ENCODE measurements around the gene PDE11A. TPM values are rescaled to one million over a fixed set of nuclear protein-coding genes. Genes with fewer than 3 reads are reported as not detected.

PDE11A gene
- total and polyA plus RNA-seq, 2 experiments from 2014 or later: 0.08 to 0.73 TPM

GRCh38 chr2:177992992-177993391 is 79.6 kb downstream of the PDE11A start (continued):
- TF ChIP-seq REST (IDR thresholded peaks at IDR 0.05; ENCODE audit: unreplicated experiment) (no peak), EZH2phosphoT487 (IDR thresholded peaks at IDR 0.05; ENCODE audit: unreplicated experiment) (no peak), JUNB (IDR thresholded peaks at IDR 0.05; ENCODE audit: unreplicated experiment) (no peak), ETS1 (IDR thresholded peaks at IDR 0.05) (no peak), CREB1 (CRISPR knock-in tag; IDR thresholded peaks at IDR 0.05; ENCODE audit: low read depth) (no peak)

DNA sequence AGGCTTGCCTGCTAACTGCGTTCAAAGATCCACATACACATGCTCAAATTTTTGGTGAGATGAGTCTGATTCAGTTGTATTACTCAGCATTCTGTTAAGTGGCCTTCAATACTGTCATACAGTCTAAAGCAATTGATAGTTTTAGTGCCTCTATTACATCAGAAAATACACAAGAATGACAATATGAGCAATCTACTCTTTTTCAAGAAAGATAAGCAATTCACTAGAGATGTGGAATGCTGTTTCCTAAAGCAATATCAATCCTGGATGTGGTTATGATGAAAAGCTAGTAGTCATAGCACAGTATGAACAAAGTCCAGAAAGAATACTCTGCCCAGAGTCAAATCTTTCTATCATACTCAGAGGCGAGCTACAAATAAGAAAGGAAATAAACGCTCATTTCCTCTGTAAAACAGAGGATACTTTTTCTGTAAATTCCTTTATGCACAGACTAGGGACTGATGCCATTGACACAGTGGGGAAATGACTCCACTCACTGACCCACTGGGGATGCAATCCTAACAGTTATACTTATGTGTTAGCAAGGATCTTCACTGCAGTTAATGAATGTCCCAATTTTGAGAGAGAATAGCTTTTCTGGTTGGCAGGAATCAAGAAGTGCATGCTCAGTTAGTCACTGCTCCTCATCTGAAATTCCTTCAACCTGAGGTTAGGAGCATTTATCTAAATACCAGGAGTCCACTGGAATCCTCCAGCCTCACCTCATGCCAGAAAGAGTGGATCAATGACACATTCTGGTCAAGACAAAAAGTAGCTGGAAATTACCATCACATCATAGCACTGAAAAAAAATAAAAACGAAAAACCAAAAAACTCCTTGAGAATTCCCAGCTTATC is 83.3 kb downstream of the PDE11A start:
- no peaks in the 10 kb centered on the region for H3K9me2 ChIP-seq (ENCODE audit: insufficient read depth)
- H3K9me3 Mint-ChIP-seq: no peaks in the 10 kb centered on the region
- no peaks in the 10 kb centered on the region for H3K27me3 ChIP-seq (ENCODE audit: insufficient read depth)
- H3K27ac Mint-ChIP-seq: no peak overlapping the region
- no peaks in the 10 kb centered on the region for H3K79me2 ChIP-seq (replicated peaks; ENCODE audit: insufficient read depth)
- no peaks in the 10 kb centered on the region for H4K20me1 ChIP-seq (replicated peaks; ENCODE audit: insufficient read depth)
- H2AFZ ChIP-seq: no peak overlapping the region
- peaks cover 3% of the 10 kb centered on the region; the same call in 1 of the 2 replicates for H3K4me1 ChIP-seq (ENCODE audit: insufficient read depth)
- no peaks in the 10 kb centered on the region for H3K27me3 Mint-ChIP-seq (ENCODE audit: insufficient read depth, low read depth, poor library complexity)
- H3K4me2 ChIP-seq: no peak overlapping the region
- no peaks in the 10 kb centered on the region for H3K36me3 Mint-ChIP-seq (ENCODE audit: low read depth)
- no peaks in the 10 kb centered on the region for H3K36me3 ChIP-seq (ENCODE audit: insufficient read depth)
- no peak overlapping the region for H3K27ac ChIP-seq (ENCODE audit: low read depth)
- TF ChIP-seq POLR2AphosphoS5 (IDR thresholded peaks at IDR 0.05; ENCODE audit: low read depth): no peak
- TF ChIP-seq, protein P1, sequence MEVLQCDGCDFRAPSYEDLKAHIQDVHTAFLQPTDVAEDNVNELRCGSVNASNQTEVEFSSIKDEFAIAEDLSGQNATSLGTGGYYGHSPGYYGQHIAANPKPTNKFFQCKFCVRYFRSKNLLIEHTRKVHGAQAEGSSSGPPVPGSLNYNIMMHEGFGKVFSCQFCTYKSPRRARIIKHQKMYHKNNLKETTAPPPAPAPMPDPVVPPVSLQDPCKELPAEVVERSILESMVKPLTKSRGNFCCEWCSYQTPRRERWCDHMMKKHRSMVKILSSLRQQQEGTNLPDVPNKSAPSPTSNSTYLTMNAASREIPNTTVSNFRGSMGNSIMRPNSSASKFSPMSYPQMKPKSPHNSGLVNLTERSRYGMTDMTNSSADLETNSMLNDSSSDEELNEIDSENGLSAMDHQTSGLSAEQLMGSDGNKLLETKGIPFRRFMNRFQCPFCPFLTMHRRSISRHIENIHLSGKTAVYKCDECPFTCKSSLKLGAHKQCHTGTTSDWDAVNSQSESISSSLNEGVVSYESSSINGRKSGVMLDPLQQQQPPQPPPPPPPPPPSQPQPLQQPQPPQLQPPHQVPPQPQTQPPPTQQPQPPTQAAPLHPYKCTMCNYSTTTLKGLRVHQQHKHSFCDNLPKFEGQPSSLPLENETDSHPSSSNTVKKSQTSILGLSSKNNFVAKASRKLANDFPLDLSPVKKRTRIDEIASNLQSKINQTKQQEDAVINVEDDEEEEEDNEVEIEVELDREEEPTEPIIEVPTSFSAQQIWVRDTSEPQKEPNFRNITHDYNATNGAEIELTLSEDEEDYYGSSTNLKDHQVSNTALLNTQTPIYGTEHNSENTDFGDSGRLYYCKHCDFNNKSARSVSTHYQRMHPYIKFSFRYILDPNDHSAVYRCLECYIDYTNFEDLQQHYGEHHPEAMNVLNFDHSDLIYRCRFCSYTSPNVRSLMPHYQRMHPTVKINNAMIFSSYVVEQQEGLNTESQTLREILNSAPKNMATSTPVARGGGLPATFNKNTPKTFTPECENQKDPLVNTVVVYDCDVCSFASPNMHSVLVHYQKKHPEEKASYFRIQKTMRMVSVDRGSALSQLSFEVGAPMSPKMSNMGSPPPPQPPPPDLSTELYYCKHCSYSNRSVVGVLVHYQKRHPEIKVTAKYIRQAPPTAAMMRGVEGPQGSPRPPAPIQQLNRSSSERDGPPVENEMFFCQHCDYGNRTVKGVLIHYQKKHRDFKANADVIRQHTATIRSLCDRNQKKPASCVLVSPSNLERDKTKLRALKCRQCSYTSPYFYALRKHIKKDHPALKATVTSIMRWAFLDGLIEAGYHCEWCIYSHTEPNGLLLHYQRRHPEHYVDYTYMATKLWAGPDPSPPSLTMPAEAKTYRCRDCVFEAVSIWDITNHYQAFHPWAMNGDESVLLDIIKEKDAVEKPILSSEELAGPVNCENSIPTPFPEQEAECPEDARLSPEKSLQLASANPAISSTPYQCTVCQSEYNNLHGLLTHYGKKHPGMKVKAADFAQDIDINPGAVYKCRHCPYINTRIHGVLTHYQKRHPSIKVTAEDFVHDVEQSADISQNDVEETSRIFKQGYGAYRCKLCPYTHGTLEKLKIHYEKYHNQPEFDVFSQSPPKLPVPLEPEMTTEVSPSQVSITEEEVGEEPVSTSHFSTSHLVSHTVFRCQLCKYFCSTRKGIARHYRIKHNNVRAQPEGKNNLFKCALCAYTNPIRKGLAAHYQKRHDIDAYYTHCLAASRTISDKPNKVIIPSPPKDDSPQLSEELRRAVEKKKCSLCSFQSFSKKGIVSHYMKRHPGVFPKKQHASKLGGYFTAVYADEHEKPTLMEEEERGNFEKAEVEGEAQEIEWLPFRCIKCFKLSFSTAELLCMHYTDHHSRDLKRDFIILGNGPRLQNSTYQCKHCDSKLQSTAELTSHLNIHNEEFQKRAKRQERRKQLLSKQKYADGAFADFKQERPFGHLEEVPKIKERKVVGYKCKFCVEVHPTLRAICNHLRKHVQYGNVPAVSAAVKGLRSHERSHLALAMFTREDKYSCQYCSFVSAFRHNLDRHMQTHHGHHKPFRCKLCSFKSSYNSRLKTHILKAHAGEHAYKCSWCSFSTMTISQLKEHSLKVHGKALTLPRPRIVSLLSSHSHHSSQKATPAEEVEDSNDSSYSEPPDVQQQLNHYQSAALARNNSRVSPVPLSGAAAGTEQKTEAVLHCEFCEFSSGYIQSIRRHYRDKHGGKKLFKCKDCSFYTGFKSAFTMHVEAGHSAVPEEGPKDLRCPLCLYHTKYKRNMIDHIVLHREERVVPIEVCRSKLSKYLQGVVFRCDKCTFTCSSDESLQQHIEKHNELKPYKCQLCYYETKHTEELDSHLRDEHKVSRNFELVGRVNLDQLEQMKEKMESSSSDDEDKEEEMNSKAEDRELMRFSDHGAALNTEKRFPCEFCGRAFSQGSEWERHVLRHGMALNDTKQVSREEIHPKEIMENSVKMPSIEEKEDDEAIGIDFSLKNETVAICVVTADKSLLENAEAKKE (CRISPR knock-in tag; IDR thresholded peaks at IDR 0.05): no peak
- no peak for TF ChIP-seq ZNF114 (CRISPR knock-in tag; IDR thresholded peaks at IDR 0.05)
- no peak for TF ChIP-seq REST (IDR thresholded peaks at IDR 0.05; ENCODE audit: unreplicated experiment)
- no peak overlapping the region for H3K4me3 Mint-ChIP-seq
- no peak overlapping the region for H3K4me3 ChIP-seq
- no peaks in the 10 kb centered on the region for H3F3A ChIP-seq (replicated peaks; ENCODE audit: low read depth)
- no peak for DNase-seq (ENCODE audit: low spot score)
- ATAC-seq: no peak
- H3K4me1 Mint-ChIP-seq: peaks cover 1% of the 10 kb centered on the region; the same call in 1 of the 3 replicates
